Peyer's patch (tissue), 4 donors: Measurements from ENCODE around the gene TRIM63. TPM values are rescaled to one million over a fixed set of nuclear protein-coding genes. Genes with fewer than 3 reads are reported as not detected.

Experiments
- DNase-seq, 3 donors: peaks; one replicate each; pipeline ENCODE4 v3.0.0-alpha.2; 2017 to 2019
- H3K27ac ChIP-seq, 4 donors: fragments of 200-600 bp; sonication (generic); one replicate each; pipeline ENCODE4 v1.5.1; 2016 to 2019
- H3K27me3 ChIP-seq, 2 donors: fragments of 200-600 bp; sonication (generic); one replicate each; pipeline ENCODE4 v1.5.1; 2019
- H3K36me3 ChIP-seq, 3 donors: fragments of 200-600 bp; sonication (generic); one replicate each; pipeline ENCODE4 v1.5.1; 2016 to 2019
- H3K4me1 ChIP-seq, 4 donors: fragments of 200-600 bp; sonication (generic); one replicate each; pipeline ENCODE4 v1.5.1; 2016 to 2019
- H3K4me3 ChIP-seq, 4 donors: fragments of 200-600 bp; sonication (generic); 1 replicate in 3 of 4; 2 replicates in 1 of 4; pipeline ENCODE4 v1.5.1; 2016 to 2019; ENCODE audit warnings: mild to moderate bottlenecking in 1 of 4
- H3K9me3 ChIP-seq, 4 donors: fragments of 200-600 bp; sonication (generic); one replicate each; pipeline ENCODE4 v1.5.1; 2016 to 2019; ENCODE audit warnings: mild to moderate bottlenecking in 1 of 4
- CTCF ChIP-seq, 6 experiments: fragments of 450-650 bp in 4 of 6; fragments of 200-600 bp in 2 of 6; sonication (generic) in 1 of 6; IDR thresholded peaks; one replicate each; pipeline ENCODE4 v1.5.1; 2017 to 2019; ENCODE audit warnings: antibody characterized with exemption in 6 of 6, mild to moderate bottlenecking in 3 of 6, moderate library complexity in 1 of 6
- POLR2A ChIP-seq, 2 donors: fragments of 450-650 bp; IDR thresholded peaks; one replicate each; pipeline ENCODE4 v1.5.1; 2017; ENCODE audit warnings: antibody characterized with exemption in 2 of 2, mild to moderate bottlenecking in 2 of 2, moderate library complexity in 2 of 2
- total RNA-seq, 4 donors: library from RNA; depleted of rRNA; stranded (reverse); fragments of >200 nt; gene quantifications; one replicate each; pipeline ENCODE4 v1.1.0, GENCODE V29; 2016

Gene TRIM63
- total RNA-seq, 4 donors from 2014 or later: 0.53 to 0.95 TPM; not detected in 2

- H3K36me3 ChIP-seq: no peaks in the 10 kb centered on the region
- no peaks in the 10 kb centered on the region for H3K4me1 ChIP-seq
- DNase-seq: no peak
- H3K27ac ChIP-seq: no peak overlapping the region
- H3K27me3 ChIP-seq: no peaks in the 10 kb centered on the region
- TF ChIP-seq POLR2A (IDR thresholded peaks at IDR 0.05): no peak
- no peak for TF ChIP-seq CTCF (IDR thresholded peaks at IDR 0.05)
- no peaks in the 10 kb centered on the region for H3K9me3 ChIP-seq
- no peak overlapping the region for H3K4me3 ChIP-seq
These were observed 16.7 kb upstream of the TRIM63 start for GRCh38 chr1:26084091-26084561.

- DNase-seq: peak in 1 of 3 donors; percentile 55
- Histone ChIP-seq H3K9me3 (no peaks in the 10 kb centered on the region), H3K4me1 (no peaks in the 10 kb centered on the region), H3K4me3 (no peak overlapping the region), H3K27ac (no peak overlapping the region), H3K27me3 (no peaks in the 10 kb centered on the region), H3K36me3 (no peaks in the 10 kb centered on the region)
- TF ChIP-seq POLR2A (IDR thresholded peaks at IDR 0.05) (no peak), CTCF (IDR thresholded peaks at IDR 0.05) (no peak)
These were observed 15.8 kb upstream of the TRIM63 start for GRCh38 chr1:26083208-26083607.

- H3K27me3 ChIP-seq: no peaks in the 10 kb centered on the region
- H3K4me3 ChIP-seq: no peak overlapping the region
- H3K4me1 ChIP-seq: no peaks in the 10 kb centered on the region
- H3K9me3 ChIP-seq: no peaks in the 10 kb centered on the region
- TF ChIP-seq CTCF (IDR thresholded peaks at IDR 0.05) (no peak), POLR2A (IDR thresholded peaks at IDR 0.05) (no peak)
- H3K36me3 ChIP-seq: no peaks in the 10 kb centered on the region
- no peak for DNase-seq
- H3K27ac ChIP-seq: no peak overlapping the region
These were observed 14.6 kb upstream of the TRIM63 start for GRCh38 chr1:26082020-26082350.

GRCh38 chr1:26081267-26082019 lies 14.0 kb upstream of the TRIM63 start:
- Histone ChIP-seq H3K9me3 (no peaks in the 10 kb centered on the region), H3K4me3 (no peak overlapping the region), H3K4me1 (no peaks in the 10 kb centered on the region), H3K36me3 (no peaks in the 10 kb centered on the region), H3K27ac (no peak overlapping the region), H3K27me3 (no peaks in the 10 kb centered on the region)
- DNase-seq: no peak
- TF ChIP-seq POLR2A (IDR thresholded peaks at IDR 0.05) (no peak), CTCF (IDR thresholded peaks at IDR 0.05) (no peak)

GRCh38 chr1:26079960-26080814 lies 12.8 kb upstream of the TRIM63 start:
- Histone ChIP-seq H3K27ac (no peak overlapping the region), H3K9me3 (no peaks in the 10 kb centered on the region), H3K36me3 (no peaks in the 10 kb centered on the region), H3K27me3 (no peaks in the 10 kb centered on the region), H3K4me3 (no peak overlapping the region), H3K4me1 (no peaks in the 10 kb centered on the region)
- DNase-seq: no peak
- TF ChIP-seq POLR2A (IDR thresholded peaks at IDR 0.05) (no peak), CTCF (IDR thresholded peaks at IDR 0.05) (no peak)
